Choroid plexus epithelial cell (primary cell): ENCODE data around the gene LAMC1.
"Not testable (repeated sequence)": the region's sequence is repeated elsewhere in the genome, so short reads cannot be mapped to it uniquely, and the experiment has no call there.

Source experiments
- DNase-seq: peaks from one replicate; pipeline ENCODE4 v3.0.0-alpha.2; 2010; ENCODE audit warnings: low read depth
- H3K4me3 ChIP-seq: 2 replicates; pipeline ENCODE4 v1.5.1; 2011; ENCODE audit warnings: low read depth, mild to moderate bottlenecking, control low read depth, low read length, moderate library complexity
- CTCF ChIP-seq: conservative IDR thresholded peaks from 2 replicates; pipeline ENCODE4 v1.5.1; 2011; ENCODE audit warnings: low read depth, mild to moderate bottlenecking, control low read depth, inconsistent platforms, low read length, moderate library complexity

LAMC1 gene

DNA sequence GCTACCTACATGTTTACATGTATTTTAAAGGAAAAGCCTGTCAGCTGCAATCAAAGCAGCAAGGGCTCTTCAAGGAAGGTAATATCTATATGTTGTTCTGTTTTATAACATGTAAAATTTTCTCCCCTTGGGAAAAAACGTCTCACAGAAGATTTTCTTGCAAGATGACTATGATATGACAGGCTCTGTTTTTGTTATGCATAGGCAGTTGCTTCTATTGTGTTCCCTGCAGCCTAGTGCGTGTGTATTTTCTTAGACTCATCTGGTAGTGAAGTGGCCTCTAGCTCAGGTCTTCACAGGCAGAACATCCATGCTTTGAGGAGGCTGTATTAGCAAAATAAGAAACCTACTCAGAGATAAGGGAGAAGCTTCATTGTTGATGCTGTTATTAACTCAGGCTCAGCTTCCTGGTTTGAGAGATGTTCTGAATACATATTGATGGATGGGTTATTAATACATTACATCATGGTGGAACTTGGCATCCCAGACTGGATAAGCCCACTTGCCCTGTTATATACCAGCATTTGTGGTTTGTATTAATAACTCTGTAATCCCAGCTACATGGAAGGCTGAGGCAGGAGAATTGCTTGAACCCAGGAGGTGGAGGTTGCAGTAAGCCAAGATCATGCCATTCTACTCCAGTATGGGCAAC lies 35.8 kb downstream of the LAMC1 start:
- peak; percentile 27 for DNase-seq
- H3K4me3 ChIP-seq, result no peak overlapping the region
- no peak for TF ChIP-seq CTCF

GRCh38 chr1:183061194-183061593 lies 38.0 kb downstream of the LAMC1 start:
- no peak overlapping the region for H3K4me3 ChIP-seq
- DNase-seq, result peak; percentile 39
- no peak for TF ChIP-seq CTCF

DNA sequence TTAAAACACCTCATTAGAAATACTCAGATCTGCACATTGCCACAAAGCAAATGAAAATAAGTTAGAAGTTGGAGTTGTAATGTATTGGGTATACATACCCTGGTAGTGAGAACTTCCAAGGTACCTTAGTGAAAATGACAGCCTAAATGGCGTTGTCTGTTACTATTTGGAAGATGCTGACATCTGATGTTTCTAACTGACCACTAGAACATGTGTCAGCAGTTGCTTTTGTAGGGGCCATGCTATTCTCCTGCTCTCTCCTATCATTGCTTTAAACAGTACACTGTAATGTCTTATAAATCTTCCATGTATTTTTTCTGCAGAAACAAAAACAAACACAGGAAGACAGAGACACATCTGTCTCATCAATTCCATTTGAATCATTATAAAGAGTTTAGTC lies 40.1 kb downstream of the LAMC1 start:
- peak; percentile 31 for DNase-seq
- H3K4me3 ChIP-seq, result no peak overlapping the region
- TF ChIP-seq CTCF, result no peak

GRCh38 chr1:183065168-183065706 lies 42.0 kb downstream of the LAMC1 start:
- H3K4me3 ChIP-seq, result no peak overlapping the region
- TF ChIP-seq CTCF, result no peak
- no peak for DNase-seq

DNA sequence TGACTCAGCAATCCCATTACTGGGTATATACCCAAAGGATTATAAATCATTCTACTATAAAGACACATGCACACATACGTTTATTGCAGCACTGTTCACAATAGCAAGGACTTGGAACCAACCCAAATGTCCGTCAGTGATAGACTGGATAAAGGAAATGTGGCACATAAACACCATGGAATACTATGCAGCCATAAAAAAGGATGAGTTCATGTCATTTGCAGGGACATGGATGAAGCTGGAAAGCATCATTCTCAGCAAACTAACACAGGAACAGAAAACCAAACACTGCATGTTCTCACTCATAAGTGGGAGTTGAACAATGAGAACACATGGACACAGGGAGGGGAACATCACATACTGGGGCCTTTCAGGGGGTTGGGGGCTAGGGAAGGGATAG lies 43.2 kb downstream of the LAMC1 start:
- not testable (repeated sequence) for H3K4me3 ChIP-seq, DNase-seq

DNA sequence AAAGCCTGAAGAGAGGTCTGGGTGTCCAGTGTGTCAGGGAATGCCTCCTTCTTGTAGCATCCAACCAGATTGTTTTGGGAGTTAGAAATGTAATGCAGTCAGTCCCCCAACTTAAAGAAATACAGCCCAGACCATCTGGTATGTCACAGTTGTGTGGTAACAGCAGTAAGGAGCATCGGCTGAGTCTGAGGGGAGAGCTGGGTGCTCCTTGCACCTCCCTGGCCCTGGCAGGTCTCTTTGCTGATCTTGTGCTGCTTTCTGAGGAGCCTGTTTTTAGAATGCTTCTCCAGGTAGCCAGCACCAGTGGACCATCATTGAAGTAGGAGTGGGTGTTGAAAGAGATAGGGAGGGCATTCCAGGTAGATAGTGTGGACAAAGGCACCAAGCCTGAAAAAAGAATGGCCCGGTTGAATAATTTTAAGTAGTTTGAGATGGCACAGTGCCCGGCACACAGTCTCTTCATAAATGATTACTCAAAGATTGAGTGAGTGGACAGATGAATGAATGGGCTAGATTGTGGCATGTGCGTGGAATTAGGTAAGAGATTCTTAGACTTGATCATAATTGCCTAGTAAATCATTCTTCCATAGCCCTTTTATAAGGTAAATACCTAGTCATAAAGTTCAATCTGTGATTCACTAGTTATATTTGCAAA lies 46.5 kb downstream of the LAMC1 start:
- no peak for DNase-seq
- no peak for TF ChIP-seq CTCF
- H3K4me3 ChIP-seq, result no peak overlapping the region

DNA sequence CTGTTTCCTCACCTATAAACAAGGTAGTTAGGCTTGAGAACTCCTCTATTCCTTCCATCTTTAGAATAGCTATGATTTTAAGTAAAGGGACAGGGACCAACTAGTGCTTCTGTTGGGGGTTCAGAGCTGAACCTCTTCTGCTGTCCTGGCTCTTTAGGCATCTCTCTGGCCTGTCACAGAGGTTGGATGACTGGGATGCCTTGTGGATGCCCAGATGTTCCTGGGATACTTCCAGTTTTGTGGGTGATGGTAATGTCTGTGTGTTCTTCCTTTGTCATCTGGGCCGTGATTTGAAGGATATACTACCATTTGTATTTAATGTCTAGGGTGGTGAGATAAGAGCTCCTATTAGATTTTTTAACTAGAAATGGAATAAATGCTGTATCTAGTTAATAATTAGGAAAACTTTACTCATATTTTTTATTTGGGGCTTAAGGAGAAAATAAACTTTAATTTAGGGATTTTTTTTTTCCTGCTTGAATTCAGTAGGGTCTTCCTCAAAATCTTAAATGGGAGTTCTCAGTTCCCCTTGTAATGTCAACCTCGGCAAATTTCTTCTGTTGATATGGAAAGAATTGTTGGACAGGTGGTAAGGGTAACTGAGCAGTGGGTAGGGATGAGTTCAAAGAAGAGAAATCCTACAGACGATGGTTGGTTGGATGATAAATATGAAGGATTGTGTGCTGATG lies 47.2 kb downstream of the LAMC1 start:
- no peak for DNase-seq
- TF ChIP-seq CTCF, result no peak
- H3K4me3 ChIP-seq, result no peak overlapping the region
